WTC11 (cell line): ENCODE data around the gene KLHL5. TPM values are rescaled to one million over a fixed set of nuclear protein-coding genes. Genes with fewer than 3 reads are reported as not detected.

Source experiments
- ATAC-seq: fragments of 200-7000 bp; cut with Tn5 transposase; 2 replicates; pipeline ENCODE4 v1.10.0; 2021; ENCODE audit warnings: mild to moderate bottlenecking, moderate library complexity
- CTCF ChIA-PET: fragments of 300-600 bp; sonication (Branson Sonifier 250); formaldehyde crosslinking; loops from one replicate; lab custom pipeline; 2021; ENCODE audit warnings: antibody characterized with exemption; lab: Charles Lee
- POLR2A ChIA-PET: fragments of 350-600 bp; sonication (Branson Sonifier 250); formaldehyde crosslinking; loops from one replicate; lab custom pipeline; 2021; ENCODE audit warnings: antibody characterized with exemption; lab: Charles Lee
- DNase-seq: peaks from one replicate; pipeline ENCODE4 v3.0.0; 2021; ENCODE audit warnings: low spot score
- H3K27ac Mint-ChIP-seq: 2 replicates; pipeline ENCODE4 v1.8.0; 2021; ENCODE audit warnings: mixed read lengths
- H3K27me3 Mint-ChIP-seq: 2 replicates; pipeline ENCODE4 v1.8.0; 2021; ENCODE audit warnings: low read depth, mild to moderate bottlenecking, moderate library complexity, mixed read lengths
- H3K36me3 Mint-ChIP-seq: 2 replicates; pipeline ENCODE4 v1.8.0; 2021; ENCODE audit warnings: mixed read lengths
- H3K4me1 Mint-ChIP-seq: 2 replicates; pipeline ENCODE4 v1.8.0; 2022; ENCODE audit warnings: mixed read lengths
- H3K4me3 Mint-ChIP-seq: 2 replicates; pipeline ENCODE4 v1.8.0; 2021; ENCODE audit warnings: mild to moderate bottlenecking, moderate library complexity, mixed read lengths
- H3K9me3 Mint-ChIP-seq: 2 replicates; pipeline ENCODE4 v1.8.0; 2021; ENCODE audit warnings: mixed read lengths
- ESRRA ChIP-seq: sonication (generic); formaldehyde crosslinking; IDR thresholded peaks from 2 replicates; pipeline ENCODE4 v1.8.1; 2022; ENCODE audit warnings: mild to moderate bottlenecking, missing genetic modification reagents, borderline replicate concordance
- ETV6 ChIP-seq: sonication (generic); formaldehyde crosslinking; IDR thresholded peaks from 2 replicates; pipeline ENCODE4 v1.8.1; 2022; ENCODE audit warnings: mild to moderate bottlenecking, missing genetic modification reagents
- GABPB1 ChIP-seq: sonication (generic); formaldehyde crosslinking; IDR thresholded peaks from 2 replicates; pipeline ENCODE4 v1.8.1; 2023; ENCODE audit warnings: mild to moderate bottlenecking, missing genetic modification reagents
- GTF2I ChIP-seq: fragments of 250-450 bp; sonication (Bioruptor Pico); conservative IDR thresholded peaks from 2 replicates; pipeline ENCODE4 v1.4.0; 2021; ENCODE audit warnings: mild to moderate bottlenecking
- KAT7 ChIP-seq: sonication (generic); formaldehyde crosslinking; IDR thresholded peaks from 2 replicates; pipeline ENCODE4 v1.8.1; 2023; ENCODE audit warnings: missing genetic modification reagents, mild to moderate bottlenecking, borderline replicate concordance
- NFE2L1 ChIP-seq: sonication (generic); formaldehyde crosslinking; IDR thresholded peaks from 2 replicates; pipeline ENCODE4 v1.8.1; 2023; ENCODE audit warnings: missing genetic modification reagents
- NR1H2 ChIP-seq: sonication (generic); formaldehyde crosslinking; IDR thresholded peaks from 2 replicates; pipeline ENCODE4 v1.9.0; 2021; ENCODE audit warnings: mild to moderate bottlenecking, moderate library complexity, missing genetic modification reagents
- ZNF263 ChIP-seq: sonication (generic); formaldehyde crosslinking; IDR thresholded peaks from 2 replicates; pipeline ENCODE4 v1.8.1; 2022; ENCODE audit warnings: low read depth, mild to moderate bottlenecking, moderate library complexity, missing genetic modification reagents
- ZNF396 ChIP-seq: fragments of 250-450 bp; sonication (Bioruptor Pico); IDR thresholded peaks from 2 replicates; pipeline ENCODE4 v1.8.0; 2021; ENCODE audit warnings: mild to moderate bottlenecking, moderate library complexity, borderline replicate concordance
- ZNF416 ChIP-seq: fragments of 250-450 bp; sonication (Bioruptor Pico); IDR thresholded peaks from 2 replicates; pipeline ENCODE4 v1.9.0; 2021; ENCODE audit warnings: mild to moderate bottlenecking, inconsistent platforms
- total RNA-seq: library from RNA; stranded (reverse); gene quantifications from 3 replicates; pipeline ENCODE4 v1.2.3, GENCODE V29; 2021
- TF ChIP-seq, protein P1 (sequence below): fragments of 250-450 bp; sonication (Bioruptor Pico); IDR thresholded peaks from 2 replicates; pipeline ENCODE4 v1.9.0; 2021; ENCODE audit warnings: mild to moderate bottlenecking, borderline replicate concordance
- TF ChIP-seq, protein P2 (sequence below): fragments of 200-600 bp; IDR thresholded peaks from 2 replicates; pipeline ENCODE4 v1.8.0; 2022; ENCODE audit warnings: antibody characterized with exemption
- TF ChIP-seq, protein P3 (sequence below): sonication (generic); formaldehyde crosslinking; IDR thresholded peaks from 2 replicates; pipeline ENCODE4 v1.8.1; 2022; ENCODE audit warnings: mild to moderate bottlenecking, missing genetic modification reagents, moderate library complexity, borderline replicate concordance
- TF ChIP-seq, protein P4 (sequence below): sonication (generic); formaldehyde crosslinking; IDR thresholded peaks from 2 replicates; pipeline ENCODE4 v1.8.1; 2023; ENCODE audit warnings: mild to moderate bottlenecking, missing genetic modification reagents
- TF ChIP-seq, protein P5 (sequence below): sonication (generic); formaldehyde crosslinking; IDR thresholded peaks from 2 replicates; pipeline ENCODE4 v1.8.1; 2022; ENCODE audit warnings: low read depth, mild to moderate bottlenecking, moderate library complexity, missing genetic modification reagents, borderline replicate concordance
- TF ChIP-seq, protein P6 (sequence below): sonication (generic); formaldehyde crosslinking; IDR thresholded peaks from 2 replicates; pipeline ENCODE4 v1.8.0; 2023; ENCODE audit warnings: missing genetic modification reagents
- TF ChIP-seq, protein P7 (sequence below): sonication (generic); formaldehyde crosslinking; IDR thresholded peaks from 2 replicates; pipeline ENCODE4 v1.8.0; 2023; ENCODE audit warnings: missing genetic modification reagents, mild to moderate bottlenecking, borderline replicate concordance
- TF ChIP-seq, protein P8 (sequence below): sonication (generic); formaldehyde crosslinking; IDR thresholded peaks from 2 replicates; pipeline ENCODE4 v1.8.0; 2023; ENCODE audit warnings: mild to moderate bottlenecking, missing genetic modification reagents

The KLHL5 gene
- total RNA-seq, 1 experiment from 2014 or later: 21.1 TPM

DNA sequence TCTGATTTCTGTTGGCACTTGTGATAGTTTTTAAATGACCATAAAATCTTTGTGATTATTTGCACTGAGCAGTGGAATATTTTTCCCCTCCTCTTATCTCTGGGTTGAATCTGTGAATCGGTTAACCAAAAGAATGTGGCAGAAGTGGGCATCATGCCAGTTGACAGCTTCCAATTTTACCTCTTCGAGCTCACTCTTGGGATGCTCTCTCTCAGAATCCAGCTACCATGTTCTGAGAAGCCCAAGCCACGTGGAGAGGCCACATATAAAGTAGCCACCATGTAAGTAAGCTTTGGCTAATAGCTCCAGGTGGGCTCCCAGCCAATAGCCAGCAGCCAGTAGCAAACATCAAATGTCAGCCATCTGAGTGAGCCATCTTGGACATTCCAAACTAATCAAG lies 107.4 kb downstream of the KLHL5 start (continued):
- TF ChIP-seq, protein P1, sequence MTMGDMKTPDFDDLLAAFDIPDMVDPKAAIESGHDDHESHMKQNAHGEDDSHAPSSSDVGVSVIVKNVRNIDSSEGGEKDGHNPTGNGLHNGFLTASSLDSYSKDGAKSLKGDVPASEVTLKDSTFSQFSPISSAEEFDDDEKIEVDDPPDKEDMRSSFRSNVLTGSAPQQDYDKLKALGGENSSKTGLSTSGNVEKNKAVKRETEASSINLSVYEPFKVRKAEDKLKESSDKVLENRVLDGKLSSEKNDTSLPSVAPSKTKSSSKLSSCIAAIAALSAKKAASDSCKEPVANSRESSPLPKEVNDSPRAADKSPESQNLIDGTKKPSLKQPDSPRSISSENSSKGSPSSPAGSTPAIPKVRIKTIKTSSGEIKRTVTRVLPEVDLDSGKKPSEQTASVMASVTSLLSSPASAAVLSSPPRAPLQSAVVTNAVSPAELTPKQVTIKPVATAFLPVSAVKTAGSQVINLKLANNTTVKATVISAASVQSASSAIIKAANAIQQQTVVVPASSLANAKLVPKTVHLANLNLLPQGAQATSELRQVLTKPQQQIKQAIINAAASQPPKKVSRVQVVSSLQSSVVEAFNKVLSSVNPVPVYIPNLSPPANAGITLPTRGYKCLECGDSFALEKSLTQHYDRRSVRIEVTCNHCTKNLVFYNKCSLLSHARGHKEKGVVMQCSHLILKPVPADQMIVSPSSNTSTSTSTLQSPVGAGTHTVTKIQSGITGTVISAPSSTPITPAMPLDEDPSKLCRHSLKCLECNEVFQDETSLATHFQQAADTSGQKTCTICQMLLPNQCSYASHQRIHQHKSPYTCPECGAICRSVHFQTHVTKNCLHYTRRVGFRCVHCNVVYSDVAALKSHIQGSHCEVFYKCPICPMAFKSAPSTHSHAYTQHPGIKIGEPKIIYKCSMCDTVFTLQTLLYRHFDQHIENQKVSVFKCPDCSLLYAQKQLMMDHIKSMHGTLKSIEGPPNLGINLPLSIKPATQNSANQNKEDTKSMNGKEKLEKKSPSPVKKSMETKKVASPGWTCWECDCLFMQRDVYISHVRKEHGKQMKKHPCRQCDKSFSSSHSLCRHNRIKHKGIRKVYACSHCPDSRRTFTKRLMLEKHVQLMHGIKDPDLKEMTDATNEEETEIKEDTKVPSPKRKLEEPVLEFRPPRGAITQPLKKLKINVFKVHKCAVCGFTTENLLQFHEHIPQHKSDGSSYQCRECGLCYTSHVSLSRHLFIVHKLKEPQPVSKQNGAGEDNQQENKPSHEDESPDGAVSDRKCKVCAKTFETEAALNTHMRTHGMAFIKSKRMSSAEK: no peak
- TF ChIP-seq, protein P2, sequence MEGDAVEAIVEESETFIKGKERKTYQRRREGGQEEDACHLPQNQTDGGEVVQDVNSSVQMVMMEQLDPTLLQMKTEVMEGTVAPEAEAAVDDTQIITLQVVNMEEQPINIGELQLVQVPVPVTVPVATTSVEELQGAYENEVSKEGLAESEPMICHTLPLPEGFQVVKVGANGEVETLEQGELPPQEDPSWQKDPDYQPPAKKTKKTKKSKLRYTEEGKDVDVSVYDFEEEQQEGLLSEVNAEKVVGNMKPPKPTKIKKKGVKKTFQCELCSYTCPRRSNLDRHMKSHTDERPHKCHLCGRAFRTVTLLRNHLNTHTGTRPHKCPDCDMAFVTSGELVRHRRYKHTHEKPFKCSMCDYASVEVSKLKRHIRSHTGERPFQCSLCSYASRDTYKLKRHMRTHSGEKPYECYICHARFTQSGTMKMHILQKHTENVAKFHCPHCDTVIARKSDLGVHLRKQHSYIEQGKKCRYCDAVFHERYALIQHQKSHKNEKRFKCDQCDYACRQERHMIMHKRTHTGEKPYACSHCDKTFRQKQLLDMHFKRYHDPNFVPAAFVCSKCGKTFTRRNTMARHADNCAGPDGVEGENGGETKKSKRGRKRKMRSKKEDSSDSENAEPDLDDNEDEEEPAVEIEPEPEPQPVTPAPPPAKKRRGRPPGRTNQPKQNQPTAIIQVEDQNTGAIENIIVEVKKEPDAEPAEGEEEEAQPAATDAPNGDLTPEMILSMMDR: no peak
- TF ChIP-seq ZNF416 (CRISPR knock-in tag) (no peak), NFE2L1 (CRISPR knock-in tag) (no peak), GTF2I (no peak), KAT7 (CRISPR knock-in tag) (no peak), ESRRA (no peak), ETV6 (CRISPR knock-in tag) (no peak)
- TF ChIP-seq, protein P3, sequence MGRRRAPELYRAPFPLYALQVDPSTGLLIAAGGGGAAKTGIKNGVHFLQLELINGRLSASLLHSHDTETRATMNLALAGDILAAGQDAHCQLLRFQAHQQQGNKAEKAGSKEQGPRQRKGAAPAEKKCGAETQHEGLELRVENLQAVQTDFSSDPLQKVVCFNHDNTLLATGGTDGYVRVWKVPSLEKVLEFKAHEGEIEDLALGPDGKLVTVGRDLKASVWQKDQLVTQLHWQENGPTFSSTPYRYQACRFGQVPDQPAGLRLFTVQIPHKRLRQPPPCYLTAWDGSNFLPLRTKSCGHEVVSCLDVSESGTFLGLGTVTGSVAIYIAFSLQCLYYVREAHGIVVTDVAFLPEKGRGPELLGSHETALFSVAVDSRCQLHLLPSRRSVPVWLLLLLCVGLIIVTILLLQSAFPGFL: no peak
- TF ChIP-seq, protein P4, sequence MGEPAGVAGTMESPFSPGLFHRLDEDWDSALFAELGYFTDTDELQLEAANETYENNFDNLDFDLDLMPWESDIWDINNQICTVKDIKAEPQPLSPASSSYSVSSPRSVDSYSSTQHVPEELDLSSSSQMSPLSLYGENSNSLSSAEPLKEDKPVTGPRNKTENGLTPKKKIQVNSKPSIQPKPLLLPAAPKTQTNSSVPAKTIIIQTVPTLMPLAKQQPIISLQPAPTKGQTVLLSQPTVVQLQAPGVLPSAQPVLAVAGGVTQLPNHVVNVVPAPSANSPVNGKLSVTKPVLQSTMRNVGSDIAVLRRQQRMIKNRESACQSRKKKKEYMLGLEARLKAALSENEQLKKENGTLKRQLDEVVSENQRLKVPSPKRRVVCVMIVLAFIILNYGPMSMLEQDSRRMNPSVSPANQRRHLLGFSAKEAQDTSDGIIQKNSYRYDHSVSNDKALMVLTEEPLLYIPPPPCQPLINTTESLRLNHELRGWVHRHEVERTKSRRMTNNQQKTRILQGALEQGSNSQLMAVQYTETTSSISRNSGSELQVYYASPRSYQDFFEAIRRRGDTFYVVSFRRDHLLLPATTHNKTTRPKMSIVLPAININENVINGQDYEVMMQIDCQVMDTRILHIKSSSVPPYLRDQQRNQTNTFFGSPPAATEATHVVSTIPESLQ (CRISPR knock-in tag): no peak

DNA sequence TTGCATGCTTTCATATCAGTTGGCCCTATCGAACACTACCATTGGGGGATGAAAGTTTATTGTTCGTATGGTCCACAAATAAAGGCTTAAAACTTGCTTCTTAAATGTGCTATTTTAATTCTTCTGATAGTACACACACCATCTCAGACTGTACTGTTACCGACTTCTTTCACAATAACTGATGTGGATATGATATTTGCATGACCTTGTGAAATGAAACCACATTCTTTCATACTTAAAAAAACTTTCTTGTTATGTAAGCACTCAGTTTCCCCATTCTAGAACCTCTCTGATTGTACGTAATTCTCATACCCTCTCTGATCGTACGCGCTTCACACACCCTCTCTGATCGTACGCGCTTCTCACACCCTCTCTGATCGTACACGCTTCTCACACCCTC lies 108.3 kb downstream of the KLHL5 start:
- Mint-ChIP-seq H3K27ac (no peak overlapping the region), H3K4me3 (no peak overlapping the region), H3K27me3 (peaks cover 10% of the 10 kb centered on the region), H3K9me3 (peaks cover 14% of the 10 kb centered on the region; the same call in 1 of the 2 replicates), H3K36me3 (peaks cover 4% of the 10 kb centered on the region; the same call in 1 of the 2 replicates), H3K4me1 (peaks cover 13% of the 10 kb centered on the region)
- POLR2A ChIA-PET: no interaction called here
- CTCF ChIA-PET: no interaction called here
- DNase-seq (no peak), ATAC-seq (no peak)
- TF ChIP-seq, protein P5, sequence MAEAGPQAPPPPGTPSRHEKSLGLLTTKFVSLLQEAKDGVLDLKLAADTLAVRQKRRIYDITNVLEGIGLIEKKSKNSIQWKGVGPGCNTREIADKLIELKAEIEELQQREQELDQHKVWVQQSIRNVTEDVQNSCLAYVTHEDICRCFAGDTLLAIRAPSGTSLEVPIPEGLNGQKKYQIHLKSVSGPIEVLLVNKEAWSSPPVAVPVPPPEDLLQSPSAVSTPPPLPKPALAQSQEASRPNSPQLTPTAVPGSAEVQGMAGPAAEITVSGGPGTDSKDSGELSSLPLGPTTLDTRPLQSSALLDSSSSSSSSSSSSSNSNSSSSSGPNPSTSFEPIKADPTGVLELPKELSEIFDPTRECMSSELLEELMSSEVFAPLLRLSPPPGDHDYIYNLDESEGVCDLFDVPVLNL (CRISPR knock-in tag): no peak
- TF ChIP-seq ETV6 (CRISPR knock-in tag) (no peak), KAT7 (CRISPR knock-in tag) (no peak), ZNF396 (CRISPR knock-in tag) (no peak), GABPB1 (CRISPR knock-in tag) (no peak), ZNF263 (CRISPR knock-in tag) (no peak), NR1H2 (no peak), ZNF416 (CRISPR knock-in tag) (no peak)
- TF ChIP-seq, protein P6, sequence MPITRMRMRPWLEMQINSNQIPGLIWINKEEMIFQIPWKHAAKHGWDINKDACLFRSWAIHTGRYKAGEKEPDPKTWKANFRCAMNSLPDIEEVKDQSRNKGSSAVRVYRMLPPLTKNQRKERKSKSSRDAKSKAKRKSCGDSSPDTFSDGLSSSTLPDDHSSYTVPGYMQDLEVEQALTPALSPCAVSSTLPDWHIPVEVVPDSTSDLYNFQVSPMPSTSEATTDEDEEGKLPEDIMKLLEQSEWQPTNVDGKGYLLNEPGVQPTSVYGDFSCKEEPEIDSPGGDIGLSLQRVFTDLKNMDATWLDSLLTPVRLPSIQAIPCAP: no peak
- TF ChIP-seq, protein P7, sequence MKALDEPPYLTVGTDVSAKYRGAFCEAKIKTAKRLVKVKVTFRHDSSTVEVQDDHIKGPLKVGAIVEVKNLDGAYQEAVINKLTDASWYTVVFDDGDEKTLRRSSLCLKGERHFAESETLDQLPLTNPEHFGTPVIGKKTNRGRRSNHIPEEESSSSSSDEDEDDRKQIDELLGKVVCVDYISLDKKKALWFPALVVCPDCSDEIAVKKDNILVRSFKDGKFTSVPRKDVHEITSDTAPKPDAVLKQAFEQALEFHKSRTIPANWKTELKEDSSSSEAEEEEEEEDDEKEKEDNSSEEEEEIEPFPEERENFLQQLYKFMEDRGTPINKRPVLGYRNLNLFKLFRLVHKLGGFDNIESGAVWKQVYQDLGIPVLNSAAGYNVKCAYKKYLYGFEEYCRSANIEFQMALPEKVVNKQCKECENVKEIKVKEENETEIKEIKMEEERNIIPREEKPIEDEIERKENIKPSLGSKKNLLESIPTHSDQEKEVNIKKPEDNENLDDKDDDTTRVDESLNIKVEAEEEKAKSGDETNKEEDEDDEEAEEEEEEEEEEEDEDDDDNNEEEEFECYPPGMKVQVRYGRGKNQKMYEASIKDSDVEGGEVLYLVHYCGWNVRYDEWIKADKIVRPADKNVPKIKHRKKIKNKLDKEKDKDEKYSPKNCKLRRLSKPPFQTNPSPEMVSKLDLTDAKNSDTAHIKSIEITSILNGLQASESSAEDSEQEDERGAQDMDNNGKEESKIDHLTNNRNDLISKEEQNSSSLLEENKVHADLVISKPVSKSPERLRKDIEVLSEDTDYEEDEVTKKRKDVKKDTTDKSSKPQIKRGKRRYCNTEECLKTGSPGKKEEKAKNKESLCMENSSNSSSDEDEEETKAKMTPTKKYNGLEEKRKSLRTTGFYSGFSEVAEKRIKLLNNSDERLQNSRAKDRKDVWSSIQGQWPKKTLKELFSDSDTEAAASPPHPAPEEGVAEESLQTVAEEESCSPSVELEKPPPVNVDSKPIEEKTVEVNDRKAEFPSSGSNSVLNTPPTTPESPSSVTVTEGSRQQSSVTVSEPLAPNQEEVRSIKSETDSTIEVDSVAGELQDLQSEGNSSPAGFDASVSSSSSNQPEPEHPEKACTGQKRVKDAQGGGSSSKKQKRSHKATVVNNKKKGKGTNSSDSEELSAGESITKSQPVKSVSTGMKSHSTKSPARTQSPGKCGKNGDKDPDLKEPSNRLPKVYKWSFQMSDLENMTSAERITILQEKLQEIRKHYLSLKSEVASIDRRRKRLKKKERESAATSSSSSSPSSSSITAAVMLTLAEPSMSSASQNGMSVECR (CRISPR knock-in tag): no peak
- TF ChIP-seq, protein P8, sequence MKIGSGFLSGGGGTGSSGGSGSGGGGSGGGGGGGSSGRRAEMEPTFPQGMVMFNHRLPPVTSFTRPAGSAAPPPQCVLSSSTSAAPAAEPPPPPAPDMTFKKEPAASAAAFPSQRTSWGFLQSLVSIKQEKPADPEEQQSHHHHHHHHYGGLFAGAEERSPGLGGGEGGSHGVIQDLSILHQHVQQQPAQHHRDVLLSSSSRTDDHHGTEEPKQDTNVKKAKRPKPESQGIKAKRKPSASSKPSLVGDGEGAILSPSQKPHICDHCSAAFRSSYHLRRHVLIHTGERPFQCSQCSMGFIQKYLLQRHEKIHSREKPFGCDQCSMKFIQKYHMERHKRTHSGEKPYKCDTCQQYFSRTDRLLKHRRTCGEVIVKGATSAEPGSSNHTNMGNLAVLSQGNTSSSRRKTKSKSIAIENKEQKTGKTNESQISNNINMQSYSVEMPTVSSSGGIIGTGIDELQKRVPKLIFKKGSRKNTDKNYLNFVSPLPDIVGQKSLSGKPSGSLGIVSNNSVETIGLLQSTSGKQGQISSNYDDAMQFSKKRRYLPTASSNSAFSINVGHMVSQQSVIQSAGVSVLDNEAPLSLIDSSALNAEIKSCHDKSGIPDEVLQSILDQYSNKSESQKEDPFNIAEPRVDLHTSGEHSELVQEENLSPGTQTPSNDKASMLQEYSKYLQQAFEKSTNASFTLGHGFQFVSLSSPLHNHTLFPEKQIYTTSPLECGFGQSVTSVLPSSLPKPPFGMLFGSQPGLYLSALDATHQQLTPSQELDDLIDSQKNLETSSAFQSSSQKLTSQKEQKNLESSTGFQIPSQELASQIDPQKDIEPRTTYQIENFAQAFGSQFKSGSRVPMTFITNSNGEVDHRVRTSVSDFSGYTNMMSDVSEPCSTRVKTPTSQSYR: no peak
